GM12878 (cell line): ENCODE results near the gene NARF. TPM values are rescaled to one million over a fixed set of nuclear protein-coding genes. Genes with fewer than 3 reads are reported as not detected.

ENCODE experiments used
- CBX3 ChIP-seq: fragments of 200-600 bp; sonication (generic); IDR thresholded peaks from 2 replicates; pipeline ENCODE4 v1.6.1; 2016; ENCODE audit warnings: low read depth, borderline replicate concordance
- CHD2 ChIP-seq: IDR thresholded peaks from 2 replicates; pipeline ENCODE4 v1.6.1; 2011; ENCODE audit warnings: low read depth, low read length, improper control_type of control experiment, borderline replicate concordance
- CHD4 ChIP-seq: fragments of 200-600 bp; sonication (generic); IDR thresholded peaks from 2 replicates; pipeline ENCODE4 v1.6.1; 2016; ENCODE audit warnings: mild to moderate bottlenecking
- CUX1 ChIP-seq: IDR thresholded peaks from 2 replicates; pipeline ENCODE4 v1.6.1; 2012; ENCODE audit warnings: improper control_type of control experiment, low read depth, low read length; ENCODE audit not compliant: insufficient replicate concordance
- EED ChIP-seq: sonication (generic); IDR thresholded peaks from 2 replicates; pipeline ENCODE4 v1.6.1; 2016; ENCODE audit warnings: antibody characterized with exemption, low read depth
- ELK1 ChIP-seq: IDR thresholded peaks from 2 replicates; pipeline ENCODE4 v1.6.1; 2012; ENCODE audit warnings: low read depth, low read length, improper control_type of control experiment
- PML ChIP-seq: IDR thresholded peaks from 2 replicates; pipeline ENCODE4 v1.6.1; 2012; ENCODE audit warnings: low read length, inconsistent platforms
- POLR2A ChIP-seq: IDR thresholded peaks from 2 replicates; pipeline ENCODE4 v1.6.1; 2011; ENCODE audit warnings: low read depth, mild to moderate bottlenecking, low read length
- POLR2AphosphoS5 ChIP-seq: IDR thresholded peaks from 2 replicates; pipeline ENCODE4 v1.6.1; 2011; ENCODE audit warnings: mild to moderate bottlenecking, low read length, inconsistent platforms
- PRDM15 ChIP-seq: fragments of 450-650 bp; formaldehyde crosslinking; IDR thresholded peaks from 2 replicates; pipeline ENCODE4 v1.4.0; 2020; ENCODE audit warnings: mild to moderate bottlenecking, moderate library complexity
- RUNX3 ChIP-seq: IDR thresholded peaks from 2 replicates; pipeline ENCODE4 v1.6.1; 2012; ENCODE audit warnings: low read length, inconsistent platforms
- SIX5 ChIP-seq: IDR thresholded peaks from 2 replicates; pipeline ENCODE4 v1.6.1; 2011; ENCODE audit warnings: mild to moderate bottlenecking, low read depth, low read length, moderate library complexity; ENCODE audit not compliant: severe bottlenecking
- SPI1 ChIP-seq: IDR thresholded peaks from 2 replicates; pipeline ENCODE4 v1.6.1; 2011; ENCODE audit warnings: low read depth, mild to moderate bottlenecking, low read length, moderate library complexity, borderline replicate concordance; ENCODE audit not compliant: insufficient read depth
- SREBF1 ChIP-seq: IDR thresholded peaks from 2 replicates; pipeline ENCODE4 v1.6.1; 2012; ENCODE audit warnings: mild to moderate bottlenecking, low read length
- SUPT20H ChIP-seq: IDR thresholded peaks from 2 replicates; pipeline ENCODE4 v1.6.1; 2011; ENCODE audit warnings: low read depth, mild to moderate bottlenecking, low read length, moderate library complexity, borderline replicate concordance; ENCODE audit not compliant: control insufficient read depth
- TCF12 ChIP-seq: IDR thresholded peaks from 2 replicates; pipeline ENCODE4 v1.6.1; 2011; ENCODE audit warnings: low read depth, mild to moderate bottlenecking, low read length
- USF1 ChIP-seq: IDR thresholded peaks from 2 replicates; pipeline ENCODE4 v1.6.1; 2011; ENCODE audit warnings: borderline replicate concordance, low read depth, mild to moderate bottlenecking, moderate library complexity, mixed read lengths, low read length; ENCODE audit not compliant: insufficient read depth; ENCODE audit errors: extremely low read length
- YY1 ChIP-seq: IDR thresholded peaks from 2 replicates; pipeline ENCODE4 v1.6.1; 2011; ENCODE audit warnings: low read depth, mild to moderate bottlenecking, low read length
- polyA plus RNA-seq, 11 experiments: library from polyadenylated mRNA; depleted of rRNA in 4 of 11; unstranded in 6 of 11; stranded (reverse) in 5 of 11; fragments of >200 nt; fragmentation: Nextera tagmentation in 4 of 11; fragmentation: Illumina TruSeq in 1 of 11; extraction: Ambion mirVana in 4 of 11; extraction: Trizol in 1 of 11; gene quantifications; 1 replicate in 1 of 11; 2 replicates in 10 of 11; pipeline versions ENCODE4 v1.2.1 to v1.2.3, GENCODE V29; 2011 to 2016; ENCODE audit warnings: inconsistent platforms in 2 of 11, missing spikeins in 2 of 11, low read depth in 1 of 11
- total RNA-seq, 4 experiments: library from RNA; depleted of rRNA in 3 of 4; stranded (reverse); fragments of >200 nt in 3 of 4; fragmentation: Illumina TruSeq in 1 of 4; extraction: Trizol in 1 of 4; gene quantifications; 2 replicates each; pipeline versions ENCODE4 v1.2.1 to v1.2.3, GENCODE V29; 2013 to 2021

NARF gene
- total and polyA plus RNA-seq, 10 of the 15 experiments (the other 5 are each of a cell fraction or from before 2014, with no cell fraction given): 16.7 to 126 (median 47.5) TPM

- TF ChIP-seq PRDM15 (no peak), CHD2 (no peak), PML (no peak), YY1 (no peak), CBX3 (no peak), EED (no peak), RUNX3 (peak; percentile 27; the same call in 1 of the 2 replicates), TCF12 (no peak), POLR2AphosphoS5 (peak; percentile 19; the same call in 1 of the 2 replicates), CUX1 (no peak), CHD4 (no peak), USF1 (no peak), POLR2A (peak; percentile 21; the same call in 1 of the 2 replicates), SREBF1 (no peak), SIX5 (no peak), ELK1 (no peak), SPI1 (no peak), SUPT20H (no peak)
Observed at GRCh38 chr17:82443465-82444283, 14.9 kb upstream of the NARF start (continued).
